HG03460 (cell line): ENCODE results near the gene MCTP2.
"Not testable (repeated sequence)": the region's sequence is repeated elsewhere in the genome, so short reads cannot be mapped to it uniquely, and the experiment has no call there.

Experiments used
- ATAC-seq: cut with Tn5 transposase; IDR thresholded peaks from one replicate; pipeline ENCODE4 v1.9.1; 2021; ENCODE audit not compliant: unreplicated experiment

The MCTP2 gene

DNA sequence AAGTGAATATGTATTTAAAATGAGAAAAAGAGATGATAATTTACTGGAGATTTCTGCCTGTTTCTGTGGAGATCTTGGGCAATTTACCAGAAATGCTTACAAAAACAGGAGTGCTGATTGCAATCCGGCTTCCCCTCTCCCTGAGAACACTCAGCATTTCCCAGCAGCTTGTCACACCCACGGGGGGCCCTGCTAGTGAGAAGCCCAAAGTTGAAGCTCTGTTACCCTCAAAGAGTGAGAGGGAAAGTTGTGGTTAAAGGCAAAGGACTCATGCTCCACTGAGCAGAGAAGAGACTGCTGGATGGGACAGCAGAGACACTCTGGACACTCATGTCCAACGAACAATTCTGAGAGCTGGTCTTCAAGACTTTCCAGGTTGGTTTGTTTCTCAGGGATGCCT lies 2.9 kb downstream of the MCTP2 start:
- ATAC-seq, result no peak

DNA sequence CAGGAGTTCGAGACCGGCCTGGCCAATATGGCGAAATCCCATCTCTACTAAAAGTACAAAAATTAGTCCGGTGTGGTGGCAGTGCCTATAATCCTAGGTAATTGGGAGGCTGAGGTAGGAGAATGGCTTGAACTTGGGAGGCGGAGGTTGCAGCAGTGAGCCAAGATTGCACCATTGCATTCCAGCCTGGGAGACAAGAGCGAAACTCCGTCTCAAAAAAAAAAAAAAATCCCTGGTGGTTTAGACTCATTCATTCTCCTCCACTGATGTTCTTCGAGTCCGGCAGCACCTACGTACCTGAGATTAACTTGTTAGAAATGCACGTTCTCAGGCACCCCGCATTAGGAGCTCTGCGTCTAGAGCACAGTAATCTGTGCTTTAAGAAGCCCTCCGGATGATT lies 3.7 kb downstream of the MCTP2 start:
- ATAC-seq, result no peak

DNA sequence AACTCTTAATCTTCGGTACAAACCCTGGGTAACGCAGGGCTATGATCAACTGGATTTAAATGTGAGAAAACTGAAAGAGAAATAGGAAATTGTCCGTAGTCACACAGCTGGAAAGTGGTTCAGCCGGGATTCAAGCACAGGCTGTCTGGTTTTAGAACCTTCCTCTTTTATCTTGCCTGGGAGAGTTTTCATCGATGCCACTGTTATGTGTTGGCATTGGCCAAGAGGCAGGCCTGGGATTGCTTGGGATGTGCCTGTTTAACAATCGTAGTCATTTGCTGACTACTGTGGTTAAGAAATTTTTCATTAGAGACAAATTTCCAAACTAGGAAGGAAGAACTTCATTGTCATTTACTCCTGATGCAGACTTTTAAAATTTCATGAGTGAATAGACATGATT lies 4.3 kb downstream of the MCTP2 start:
- ATAC-seq, result no peak

GRCh38 chr15:94236608-94237007 lies 5.2 kb downstream of the MCTP2 start:
- ATAC-seq, result no peak

DNA sequence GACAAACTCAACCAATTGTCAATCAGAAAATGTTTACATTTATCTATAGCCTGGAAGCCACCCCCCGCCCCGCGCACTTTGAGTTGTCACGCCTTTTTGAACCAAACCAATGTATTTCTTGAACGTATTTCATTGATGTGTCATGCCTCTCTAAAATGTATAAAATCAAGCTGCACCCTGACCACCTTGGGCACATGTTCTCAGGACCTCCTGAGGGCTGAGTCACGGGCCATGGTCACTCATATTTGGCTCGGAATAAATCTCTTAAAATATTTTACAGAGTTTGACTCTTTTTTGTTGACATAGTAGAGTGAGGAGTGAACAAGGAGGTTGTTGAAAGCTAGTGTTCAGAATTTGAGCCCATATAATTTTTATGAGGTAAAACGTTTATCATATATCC lies 6.5 kb downstream of the MCTP2 start:
- ATAC-seq, result no peak

- ATAC-seq, result peak; percentile 83
Measured at GRCh38 chr15:94238539-94239118, 7.3 kb downstream of the MCTP2 start.

- no peak for ATAC-seq
Measured at GRCh38 chr15:94239474-94239873, 8.1 kb downstream of the MCTP2 start.

GRCh38 chr15:94240480-94240879 lies 9.1 kb downstream of the MCTP2 start:
- ATAC-seq, result no peak

- no peak for ATAC-seq
Measured at GRCh38 chr15:94242257-94242656, 10.9 kb downstream of the MCTP2 start.

- ATAC-seq, result not testable (repeated sequence)
Measured at GRCh38 chr15:94243003-94243402, 11.6 kb downstream of the MCTP2 start.

GRCh38 chr15:94243418-94243817 lies 12.1 kb downstream of the MCTP2 start:
- ATAC-seq, result no peak

GRCh38 chr15:94246016-94246415 lies 14.7 kb downstream of the MCTP2 start:
- ATAC-seq, result no peak

DNA sequence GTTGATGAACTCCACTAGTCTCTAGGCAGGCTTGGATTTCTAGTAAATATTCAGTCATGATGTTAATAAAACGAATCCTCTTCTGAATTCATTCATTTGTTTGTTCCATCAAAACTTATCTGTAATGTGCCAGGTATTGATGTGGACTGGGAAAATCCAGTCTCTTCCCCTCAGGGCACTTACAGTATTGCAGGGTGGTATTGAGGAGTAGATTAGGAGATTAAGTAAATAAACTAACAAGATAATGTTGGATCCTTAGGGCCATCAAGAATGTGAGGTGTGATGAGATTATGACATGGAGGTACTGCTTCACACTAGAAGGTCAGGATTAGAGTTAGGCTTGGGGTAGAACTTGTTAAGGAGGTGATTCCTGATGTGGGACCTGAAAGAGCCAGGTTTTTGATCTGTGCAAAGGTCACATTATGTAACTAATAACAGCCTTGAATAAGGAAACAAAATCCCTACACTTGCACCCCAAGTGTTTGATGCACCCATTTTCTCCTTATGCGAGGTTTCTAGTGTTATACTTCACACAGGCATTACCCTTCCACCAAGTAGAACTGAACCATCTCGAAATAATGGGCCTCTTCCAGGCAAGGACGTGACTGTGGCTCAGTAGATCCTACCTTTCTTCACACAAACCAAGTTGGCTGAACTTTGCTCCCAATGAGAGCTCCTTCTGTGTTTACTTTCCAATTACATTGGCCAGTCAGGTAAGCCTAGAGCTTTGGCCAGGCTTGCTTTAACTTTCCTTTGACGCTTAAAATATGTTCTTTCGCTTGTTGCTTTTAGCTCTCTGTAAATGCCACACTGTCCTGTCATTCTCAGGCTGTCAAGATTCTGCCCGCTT lies 16.7 kb downstream of the MCTP2 start:
- ATAC-seq, result no peak

DNA sequence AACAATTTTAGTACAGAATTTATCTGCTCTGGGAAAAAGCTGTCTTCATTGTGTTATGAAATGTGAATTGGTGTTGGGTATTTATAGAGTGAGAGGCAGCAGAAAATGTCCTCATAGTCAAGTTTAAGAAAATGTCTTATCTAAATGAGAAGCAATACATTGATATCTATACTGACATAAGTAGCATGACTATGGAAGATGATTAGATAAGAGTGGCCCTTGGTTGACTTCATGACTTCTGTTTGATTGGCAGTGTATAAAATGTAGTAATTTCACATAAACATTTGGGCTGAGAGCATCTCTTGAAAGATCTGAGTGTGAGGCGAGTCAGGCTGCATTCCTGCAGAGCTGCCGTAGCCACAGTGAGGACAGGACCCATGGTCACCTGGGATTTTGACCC lies 19.4 kb downstream of the MCTP2 start:
- ATAC-seq, result no peak

GRCh38 chr15:94252223-94252766 lies 20.9 kb downstream of the MCTP2 start:
- ATAC-seq, result no peak

DNA sequence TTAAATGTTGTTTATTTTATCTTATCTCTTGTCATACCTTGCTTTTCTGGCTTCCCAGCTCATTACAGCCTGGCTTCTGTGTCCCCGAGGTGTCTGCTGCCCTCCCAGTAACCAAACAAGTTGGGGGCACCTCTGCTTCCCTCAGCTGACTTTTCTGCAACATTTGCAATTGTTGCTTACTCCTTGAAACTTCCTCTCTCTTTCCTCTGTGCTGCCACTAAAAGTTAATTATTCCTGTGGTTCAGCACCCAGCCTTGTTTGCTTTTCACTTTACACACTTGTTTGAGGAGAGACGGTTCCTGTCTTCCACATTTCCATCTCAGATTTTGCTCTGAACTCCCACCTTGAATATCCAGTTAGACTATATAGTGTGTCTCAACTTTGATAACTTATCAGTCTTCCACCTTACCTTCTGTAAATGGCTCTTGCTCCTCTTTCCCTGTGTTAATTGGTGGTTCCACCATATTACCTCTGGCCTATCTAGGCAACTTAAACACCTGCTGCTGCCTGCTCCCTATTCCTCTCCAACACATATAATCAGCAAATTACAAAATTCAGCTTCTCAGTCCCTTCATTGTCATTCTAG lies 21.6 kb downstream of the MCTP2 start:
- no peak for ATAC-seq

GRCh38 chr15:94253742-94254141 lies 22.4 kb downstream of the MCTP2 start:
- no peak for ATAC-seq

DNA sequence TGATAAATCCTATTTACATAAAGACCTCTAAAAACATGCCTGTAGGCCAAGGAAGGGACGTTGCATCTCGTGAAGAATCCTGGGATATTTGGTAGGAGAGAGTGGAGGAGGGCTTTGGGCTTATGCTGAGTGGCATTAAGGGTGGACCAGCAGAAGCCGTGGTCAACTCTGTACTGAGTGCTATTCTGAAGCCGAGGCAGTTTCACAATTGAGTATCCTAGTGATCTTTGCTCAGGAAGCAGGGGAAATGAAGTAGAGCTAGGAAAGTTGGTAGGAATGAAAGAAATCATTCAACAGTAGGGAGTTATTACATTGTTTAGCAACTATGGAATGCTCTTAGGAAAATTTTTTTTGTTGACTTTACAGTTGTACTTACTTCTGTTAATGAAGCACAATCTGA lies 24.2 kb downstream of the MCTP2 start:
- ATAC-seq, result no peak

DNA sequence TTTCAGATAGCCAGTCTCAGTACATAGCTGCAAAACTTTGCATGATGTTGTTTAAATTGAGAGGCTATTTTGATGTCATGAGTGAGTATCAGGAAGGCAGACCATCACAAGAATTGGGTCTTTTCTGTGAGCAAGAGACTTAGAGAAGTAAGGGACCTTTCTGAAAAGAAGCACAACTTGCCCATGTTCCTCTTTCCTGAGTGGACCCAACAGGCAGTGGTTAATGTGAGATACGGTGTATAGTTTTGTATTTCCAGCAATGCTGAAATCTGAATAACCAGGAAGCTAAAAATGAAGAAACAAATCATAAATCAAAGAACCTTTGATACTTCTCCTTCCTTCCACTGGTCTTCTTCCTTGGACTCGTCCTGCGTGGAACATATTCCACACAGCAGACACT lies 25.1 kb downstream of the MCTP2 start:
- ATAC-seq, result no peak

DNA sequence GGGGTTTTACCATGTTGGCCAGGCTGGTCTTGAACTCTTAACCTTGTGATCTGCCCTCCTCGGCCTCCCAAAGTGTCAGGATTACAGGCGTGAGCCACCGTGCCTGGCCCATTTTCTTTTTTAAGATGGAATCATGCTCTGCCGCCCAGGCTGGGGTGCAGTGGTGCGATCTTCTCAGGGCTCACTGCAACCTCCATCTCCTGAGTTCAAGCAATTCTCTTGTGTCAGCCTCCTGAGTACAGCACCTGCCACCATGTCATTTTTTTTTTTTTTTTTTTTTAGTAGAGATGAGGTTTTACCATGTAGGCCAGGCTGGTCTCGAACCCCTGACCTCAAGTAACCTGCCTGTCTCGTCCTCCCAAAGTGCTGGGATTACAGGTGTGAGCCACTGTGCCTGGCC lies 26.4 kb downstream of the MCTP2 start:
- ATAC-seq, result peak; percentile 1

- ATAC-seq, result peak; percentile 64
Measured at GRCh38 chr15:94258246-94258645, 26.9 kb downstream of the MCTP2 start.

DNA sequence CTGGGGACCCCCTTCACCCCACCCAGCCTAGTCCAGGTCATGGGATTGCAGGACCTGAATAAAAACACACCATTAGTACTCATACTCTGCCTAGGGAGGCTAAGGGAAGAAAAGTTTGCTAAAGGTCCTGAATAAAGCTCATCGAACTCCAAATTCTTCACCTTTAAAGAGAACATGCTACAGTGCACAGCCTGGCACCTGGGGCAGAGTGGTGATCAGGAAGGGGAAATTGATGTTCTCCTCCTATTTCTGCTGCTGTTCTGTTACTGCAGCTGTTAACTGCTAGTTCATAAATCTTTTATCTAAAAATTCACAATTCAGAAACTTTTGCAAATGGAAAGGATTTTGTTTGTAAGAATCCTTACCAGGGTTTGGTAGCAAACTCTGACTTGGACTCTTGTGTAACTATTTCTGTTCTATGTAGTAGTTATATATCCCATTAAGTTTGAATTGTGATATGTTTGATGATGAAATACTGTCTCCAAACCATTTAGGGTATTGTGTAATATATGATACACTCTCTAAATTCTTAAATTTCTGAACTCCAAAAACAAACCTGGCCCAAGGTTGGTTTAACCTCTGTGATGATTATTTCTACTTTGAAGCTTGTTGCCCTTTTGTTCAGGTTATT lies 27.9 kb downstream of the MCTP2 start:
- no peak for ATAC-seq
